ENCODE measurements around the gene ZNF277. TPM values are rescaled to one million over a fixed set of nuclear protein-coding genes. Genes with fewer than 3 reads are reported as not detected.

ZNF277 gene
- total and polyA plus RNA-seq, 2 donors (not counting 3 experiments of a cell fraction or from before 2014, with no cell fraction given): 7.8 to 22.6 TPM

DNA sequence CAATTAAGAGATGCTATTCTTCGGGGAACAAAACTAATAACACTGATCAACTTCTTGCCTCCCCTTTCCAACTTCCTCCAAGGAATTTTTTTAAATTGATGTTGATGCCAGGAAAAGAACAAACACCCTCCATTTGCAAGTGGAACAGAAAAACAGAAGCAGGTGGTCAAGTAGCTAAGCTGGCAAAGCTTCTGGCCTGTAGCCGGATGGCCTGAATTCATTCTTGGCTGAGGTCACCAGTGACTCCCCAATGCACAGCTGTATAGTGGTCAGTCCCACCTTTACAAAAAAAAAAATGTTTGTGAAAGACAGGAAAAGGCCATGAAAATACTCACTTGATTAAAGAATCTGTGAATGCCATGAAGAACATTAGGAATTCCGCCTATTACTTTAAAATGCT lies 39.3 kb upstream of the ZNF277 start:
- dilution Hi-C loops (cut with MboI; ENCODE audit: extremely low pct_ligation_motif_present, low sequenced_read_pairs): no loop called here
- Histone ChIP-seq H3K4me2 (ENCODE audit: insufficient read depth, low read length) (no peak overlapping the region), H3K4me3 (replicated peaks in 1 of 3; ENCODE audit: insufficient read depth in 1 of 3, low read depth in 1 of 3, low read length in 3 of 3) (no peak overlapping the region), H4K20me1 (replicated peaks; ENCODE audit: control insufficient read depth, extremely low read depth, insufficient read depth, low read length) (no peaks in the 10 kb centered on the region), H3K9me1 (replicated peaks; ENCODE audit: control insufficient read depth, extremely low read depth, insufficient read depth, low read length) (no peaks in the 10 kb centered on the region), H2AFZ (ENCODE audit: low read depth, low read length) (no peak overlapping the region), H3K9ac (replicated peaks; ENCODE audit: extremely low read depth, insufficient read depth, low read length) (no peak overlapping the region), H3K36me3 (ENCODE audit: control insufficient read depth in 2 of 2, extremely low read depth in 1 of 2, insufficient read depth in 2 of 2, low read length in 2 of 2) (no peaks in the 10 kb centered on the region), H3K9me3 (replicated peaks; ENCODE audit: control insufficient read depth, insufficient read depth, low read length) (no peaks in the 10 kb centered on the region), H3K27me3 (ENCODE audit: control insufficient read depth in 2 of 2, insufficient read depth in 2 of 2, low read length in 2 of 2) (no peaks in the 10 kb centered on the region), H3K79me2 (ENCODE audit: control insufficient read depth, insufficient read depth, low read length) (peaks cover 97% of the 10 kb centered on the region), H3K4me1 (ENCODE audit: control insufficient read depth, extremely low read depth, insufficient read depth, low read length) (peaks cover 40% of the 10 kb centered on the region), H3K27ac (ENCODE audit: insufficient read depth, low read depth, low read length) (no peak overlapping the region)
- DNase-seq (ENCODE audit: low read depth, low spot score) (peak; percentile 77), FAIRE-seq (no peak)
- TF ChIP-seq FOS (IDR thresholded peaks at IDR 0.05; ENCODE audit: borderline replicate concordance, insufficient read depth, low read length) (no peak), CTCF (IDR thresholded peaks at IDR 0.05; ENCODE audit: extremely low read depth in 1 of 2, insufficient read depth in 1 of 2, low read depth in 1 of 2, low read length in 2 of 2) (no peak)
- POLR2A ChIA-PET: interaction anchor here (0.7 kb wide), 2 partner anchors 41 to 89 kb away, joined by 3 read pairs; no protein-coding TSS in a partner anchor
- BruUV-seq (replicated peaks): no TSS peak
- CTCF ChIA-PET: interaction anchor here (0.7 to 2.3 kb wide), 4 partner anchors 9 to 37 kb away, joined by 3 to 8 read pairs (median 4); no protein-coding TSS in a partner anchor
- intact Hi-C loops (cut with micrococcal nuclease): loop anchor here (1.0 kb wide), 1 partner anchor 25 kb away; no protein-coding TSS in a partner anchor

DNA sequence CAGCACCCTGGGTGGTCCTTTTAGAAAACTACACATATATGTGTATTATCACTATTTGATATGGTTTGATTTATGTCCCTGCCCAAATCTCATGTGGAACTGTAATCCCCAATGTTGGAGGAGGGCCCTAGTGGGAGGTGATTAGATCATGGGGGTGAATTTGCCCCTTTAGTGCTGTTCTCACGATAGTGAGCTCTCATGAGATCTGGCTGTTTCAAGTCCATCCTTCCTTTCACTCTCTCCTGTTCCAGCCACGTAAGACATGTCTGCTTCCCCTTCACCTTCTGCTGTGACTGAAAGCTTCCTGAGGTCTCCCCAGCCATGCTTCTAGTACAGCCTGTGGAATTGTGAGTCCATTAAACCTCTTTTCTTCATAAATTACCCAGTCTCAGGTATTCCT lies 37.6 kb upstream of the ZNF277 start:
- H3K36me3 ChIP-seq (ENCODE audit: control insufficient read depth in 2 of 2, extremely low read depth in 1 of 2, insufficient read depth in 2 of 2, low read length in 2 of 2): no peaks in the 10 kb centered on the region
- intact Hi-C loops (cut with micrococcal nuclease): no loop called here
- dilution Hi-C loops (cut with MboI; ENCODE audit: extremely low pct_ligation_motif_present, low sequenced_read_pairs): no loop called here
- H2AFZ ChIP-seq (ENCODE audit: low read depth, low read length): no peak overlapping the region
- DNase-seq (ENCODE audit: low read depth, low spot score) (no peak), FAIRE-seq (no peak)
- no peaks in the 10 kb centered on the region for H3K9me3 ChIP-seq (replicated peaks; ENCODE audit: control insufficient read depth, insufficient read depth, low read length)
- peaks cover 37% of the 10 kb centered on the region for H3K4me1 ChIP-seq (ENCODE audit: control insufficient read depth, extremely low read depth, insufficient read depth, low read length)
- POLR2A ChIA-PET: no interaction called here
- no peak overlapping the region for H3K4me2 ChIP-seq (ENCODE audit: insufficient read depth, low read length)
- H3K4me3 ChIP-seq (replicated peaks in 1 of 3; ENCODE audit: insufficient read depth in 1 of 3, low read depth in 1 of 3, low read length in 3 of 3): no peak overlapping the region
- H4K20me1 ChIP-seq (replicated peaks; ENCODE audit: control insufficient read depth, extremely low read depth, insufficient read depth, low read length): no peaks in the 10 kb centered on the region
- no TSS peak for BruUV-seq (replicated peaks)
- CTCF ChIA-PET: interaction anchor here (2.3 kb wide), 1 partner anchor 8 kb away, joined by 8 read pairs; no protein-coding TSS in a partner anchor
- no peaks in the 10 kb centered on the region for H3K27me3 ChIP-seq (ENCODE audit: control insufficient read depth in 2 of 2, insufficient read depth in 2 of 2, low read length in 2 of 2)
- H3K9me1 ChIP-seq (replicated peaks; ENCODE audit: control insufficient read depth, extremely low read depth, insufficient read depth, low read length): no peaks in the 10 kb centered on the region
- H3K27ac ChIP-seq (ENCODE audit: insufficient read depth, low read depth, low read length): no peak overlapping the region
- no peak overlapping the region for H3K9ac ChIP-seq (replicated peaks; ENCODE audit: extremely low read depth, insufficient read depth, low read length)
- peaks cover 100% of the 10 kb centered on the region for H3K79me2 ChIP-seq (ENCODE audit: control insufficient read depth, insufficient read depth, low read length)
- TF ChIP-seq POLR2AphosphoS5 (IDR thresholded peaks at IDR 0.05; ENCODE audit: insufficient read depth, low read depth, low read length): no peak
- TF ChIP-seq JUN (IDR thresholded peaks at IDR 0.05; ENCODE audit: borderline replicate concordance, insufficient read depth, insufficient read length, low read depth): no peak
- TF ChIP-seq FOS (IDR thresholded peaks at IDR 0.05; ENCODE audit: borderline replicate concordance, insufficient read depth, low read length): no peak
- no peak for TF ChIP-seq GATA2 (IDR thresholded peaks at IDR 0.05; ENCODE audit: insufficient read depth, insufficient read length, low read depth, low read length)
- TF ChIP-seq CTCF (IDR thresholded peaks at IDR 0.05; ENCODE audit: extremely low read depth in 1 of 2, insufficient read depth in 1 of 2, low read depth in 1 of 2, low read length in 2 of 2): no peak
- TF ChIP-seq MAX (IDR thresholded peaks at IDR 0.05; ENCODE audit: insufficient read depth, insufficient read length): no peak
- no peak for TF ChIP-seq MYC (IDR thresholded peaks at IDR 0.05; ENCODE audit: low read depth, low read length)
- TF ChIP-seq POLR2A (IDR thresholded peaks at IDR 0.05; ENCODE audit: low read depth, low read length): no peak
- no peak for TF ChIP-seq EZH2 (IDR thresholded peaks at IDR 0.05; ENCODE audit: borderline replicate concordance, low read depth, low read length, severe bottlenecking)

Data from endothelial cell of umbilical vein (primary cell).